H1 (cell line): ENCODE measurements around the gene SERINC4. TPM values are rescaled to one million over a fixed set of nuclear protein-coding genes. Genes with fewer than 3 reads are reported as not detected.

Experiments used
- CHD2 ChIP-seq: IDR thresholded peaks from 2 replicates; pipeline ENCODE4 v1.6.1; 2012; ENCODE audit warnings: low read length, improper control_type of control experiment
- HDAC2 ChIP-seq, 2 experiments: fragments of 300-600 bp in 1 of 2; sonication (generic) in 1 of 2; IDR thresholded peaks; 2 replicates each; pipeline ENCODE4 v1.6.1; 2011 to 2012; ENCODE audit warnings: low read depth in 2 of 2, low read length in 2 of 2, mild to moderate bottlenecking in 2 of 2, moderate library complexity in 2 of 2, borderline replicate concordance in 1 of 2, inconsistent platforms in 1 of 2
- PHF8 ChIP-seq: fragments of 200-600 bp; sonication (generic); conservative IDR thresholded peaks from 2 replicates; pipeline ENCODE4 v1.7.1; 2012; ENCODE audit warnings: low read depth, mild to moderate bottlenecking, inconsistent platforms, low read length, moderate library complexity
- RAD21 ChIP-seq, 2 experiments: IDR thresholded peaks in 1 of 2; conservative IDR thresholded peaks in 1 of 2; 2 replicates each; pipeline ENCODE4 v1.6.1; 2011; ENCODE audit warnings: low read depth in 2 of 2, low read length in 2 of 2, improper control_type of control experiment in 1 of 2, inconsistent platforms in 1 of 2, mild to moderate bottlenecking in 1 of 2, moderate library complexity in 1 of 2
- RBBP5 ChIP-seq: IDR thresholded peaks from 2 replicates; pipeline ENCODE4 v1.7.1; 2012; ENCODE audit warnings: low read depth, mild to moderate bottlenecking, inconsistent platforms, low read length, moderate library complexity, borderline replicate concordance
- SIN3A ChIP-seq, 2 experiments: IDR thresholded peaks in 1 of 2; conservative IDR thresholded peaks in 1 of 2; 2 replicates each; pipeline ENCODE4 v1.6.1; 2011 to 2012; ENCODE audit warnings: low read length in 2 of 2, improper control_type of control experiment in 1 of 2, low read depth in 1 of 2, mild to moderate bottlenecking in 1 of 2
- TCF12 ChIP-seq: IDR thresholded peaks from 2 replicates; pipeline ENCODE4 v1.6.1; 2011; ENCODE audit warnings: low read depth, mild to moderate bottlenecking, low read length
- polyA plus RNA-seq, 7 experiments: library from polyadenylated mRNA; depleted of rRNA in 3 of 7; stranded (reverse) in 5 of 7; unstranded in 2 of 7; fragments of >200 nt in 5 of 7; fragments of 200-250 nt in 2 of 7; gene quantifications; 1 replicate in 5 of 7; 2 replicates in 1 of 7; 4 replicates in 1 of 7; pipeline versions ENCODE4 v1.2.1 to v1.2.3, GENCODE V29; 2011 to 2013; ENCODE audit warnings: missing spikeins in 2 of 7, mixed read lengths in 2 of 7
- total RNA-seq: library from RNA; stranded (reverse); fragmentation: NEBNext Ultra II Directional; extraction: Animal tissue kit (Norgen Biotek cat#: 25700); gene quantifications from 2 replicates; pipeline ENCODE4 v1.2.1, GENCODE V29; 2021
- TF ChIP-seq, protein P1 (sequence below): fragments of 300-600 bp; sonication (generic); IDR thresholded peaks from 2 replicates; pipeline ENCODE4 v1.7.1; 2012; ENCODE audit warnings: low read length, moderate library complexity, mild to moderate bottlenecking, inconsistent platforms; ENCODE audit not compliant: insufficient replicate concordance

SERINC4 gene
- total and polyA plus RNA-seq, 2 of the 8 experiments (the other 6 are each of a cell fraction or from before 2014, with no cell fraction given) = 0.08 TPM; not detected in 1

- no peak for TF ChIP-seq PHF8
- TF ChIP-seq RAD21 (IDR thresholded peaks at IDR 0.05 in 1 of 2, conservative IDR thresholded peaks at IDR 0.05 in 1 of 2; ENCODE audit: low read depth in 2 of 2, low read length in 2 of 2) = peak in 1 of 2 experiments; percentile 45; a peak in 2 of 4 replicates
- TF ChIP-seq HDAC2 (IDR thresholded peaks at IDR 0.05; ENCODE audit: borderline replicate concordance in 1 of 2, low read depth in 2 of 2, low read length in 2 of 2) = peak in 1 of 2 experiments; percentile 29; a peak in 2 of 4 replicates
- TF ChIP-seq, protein P1, sequence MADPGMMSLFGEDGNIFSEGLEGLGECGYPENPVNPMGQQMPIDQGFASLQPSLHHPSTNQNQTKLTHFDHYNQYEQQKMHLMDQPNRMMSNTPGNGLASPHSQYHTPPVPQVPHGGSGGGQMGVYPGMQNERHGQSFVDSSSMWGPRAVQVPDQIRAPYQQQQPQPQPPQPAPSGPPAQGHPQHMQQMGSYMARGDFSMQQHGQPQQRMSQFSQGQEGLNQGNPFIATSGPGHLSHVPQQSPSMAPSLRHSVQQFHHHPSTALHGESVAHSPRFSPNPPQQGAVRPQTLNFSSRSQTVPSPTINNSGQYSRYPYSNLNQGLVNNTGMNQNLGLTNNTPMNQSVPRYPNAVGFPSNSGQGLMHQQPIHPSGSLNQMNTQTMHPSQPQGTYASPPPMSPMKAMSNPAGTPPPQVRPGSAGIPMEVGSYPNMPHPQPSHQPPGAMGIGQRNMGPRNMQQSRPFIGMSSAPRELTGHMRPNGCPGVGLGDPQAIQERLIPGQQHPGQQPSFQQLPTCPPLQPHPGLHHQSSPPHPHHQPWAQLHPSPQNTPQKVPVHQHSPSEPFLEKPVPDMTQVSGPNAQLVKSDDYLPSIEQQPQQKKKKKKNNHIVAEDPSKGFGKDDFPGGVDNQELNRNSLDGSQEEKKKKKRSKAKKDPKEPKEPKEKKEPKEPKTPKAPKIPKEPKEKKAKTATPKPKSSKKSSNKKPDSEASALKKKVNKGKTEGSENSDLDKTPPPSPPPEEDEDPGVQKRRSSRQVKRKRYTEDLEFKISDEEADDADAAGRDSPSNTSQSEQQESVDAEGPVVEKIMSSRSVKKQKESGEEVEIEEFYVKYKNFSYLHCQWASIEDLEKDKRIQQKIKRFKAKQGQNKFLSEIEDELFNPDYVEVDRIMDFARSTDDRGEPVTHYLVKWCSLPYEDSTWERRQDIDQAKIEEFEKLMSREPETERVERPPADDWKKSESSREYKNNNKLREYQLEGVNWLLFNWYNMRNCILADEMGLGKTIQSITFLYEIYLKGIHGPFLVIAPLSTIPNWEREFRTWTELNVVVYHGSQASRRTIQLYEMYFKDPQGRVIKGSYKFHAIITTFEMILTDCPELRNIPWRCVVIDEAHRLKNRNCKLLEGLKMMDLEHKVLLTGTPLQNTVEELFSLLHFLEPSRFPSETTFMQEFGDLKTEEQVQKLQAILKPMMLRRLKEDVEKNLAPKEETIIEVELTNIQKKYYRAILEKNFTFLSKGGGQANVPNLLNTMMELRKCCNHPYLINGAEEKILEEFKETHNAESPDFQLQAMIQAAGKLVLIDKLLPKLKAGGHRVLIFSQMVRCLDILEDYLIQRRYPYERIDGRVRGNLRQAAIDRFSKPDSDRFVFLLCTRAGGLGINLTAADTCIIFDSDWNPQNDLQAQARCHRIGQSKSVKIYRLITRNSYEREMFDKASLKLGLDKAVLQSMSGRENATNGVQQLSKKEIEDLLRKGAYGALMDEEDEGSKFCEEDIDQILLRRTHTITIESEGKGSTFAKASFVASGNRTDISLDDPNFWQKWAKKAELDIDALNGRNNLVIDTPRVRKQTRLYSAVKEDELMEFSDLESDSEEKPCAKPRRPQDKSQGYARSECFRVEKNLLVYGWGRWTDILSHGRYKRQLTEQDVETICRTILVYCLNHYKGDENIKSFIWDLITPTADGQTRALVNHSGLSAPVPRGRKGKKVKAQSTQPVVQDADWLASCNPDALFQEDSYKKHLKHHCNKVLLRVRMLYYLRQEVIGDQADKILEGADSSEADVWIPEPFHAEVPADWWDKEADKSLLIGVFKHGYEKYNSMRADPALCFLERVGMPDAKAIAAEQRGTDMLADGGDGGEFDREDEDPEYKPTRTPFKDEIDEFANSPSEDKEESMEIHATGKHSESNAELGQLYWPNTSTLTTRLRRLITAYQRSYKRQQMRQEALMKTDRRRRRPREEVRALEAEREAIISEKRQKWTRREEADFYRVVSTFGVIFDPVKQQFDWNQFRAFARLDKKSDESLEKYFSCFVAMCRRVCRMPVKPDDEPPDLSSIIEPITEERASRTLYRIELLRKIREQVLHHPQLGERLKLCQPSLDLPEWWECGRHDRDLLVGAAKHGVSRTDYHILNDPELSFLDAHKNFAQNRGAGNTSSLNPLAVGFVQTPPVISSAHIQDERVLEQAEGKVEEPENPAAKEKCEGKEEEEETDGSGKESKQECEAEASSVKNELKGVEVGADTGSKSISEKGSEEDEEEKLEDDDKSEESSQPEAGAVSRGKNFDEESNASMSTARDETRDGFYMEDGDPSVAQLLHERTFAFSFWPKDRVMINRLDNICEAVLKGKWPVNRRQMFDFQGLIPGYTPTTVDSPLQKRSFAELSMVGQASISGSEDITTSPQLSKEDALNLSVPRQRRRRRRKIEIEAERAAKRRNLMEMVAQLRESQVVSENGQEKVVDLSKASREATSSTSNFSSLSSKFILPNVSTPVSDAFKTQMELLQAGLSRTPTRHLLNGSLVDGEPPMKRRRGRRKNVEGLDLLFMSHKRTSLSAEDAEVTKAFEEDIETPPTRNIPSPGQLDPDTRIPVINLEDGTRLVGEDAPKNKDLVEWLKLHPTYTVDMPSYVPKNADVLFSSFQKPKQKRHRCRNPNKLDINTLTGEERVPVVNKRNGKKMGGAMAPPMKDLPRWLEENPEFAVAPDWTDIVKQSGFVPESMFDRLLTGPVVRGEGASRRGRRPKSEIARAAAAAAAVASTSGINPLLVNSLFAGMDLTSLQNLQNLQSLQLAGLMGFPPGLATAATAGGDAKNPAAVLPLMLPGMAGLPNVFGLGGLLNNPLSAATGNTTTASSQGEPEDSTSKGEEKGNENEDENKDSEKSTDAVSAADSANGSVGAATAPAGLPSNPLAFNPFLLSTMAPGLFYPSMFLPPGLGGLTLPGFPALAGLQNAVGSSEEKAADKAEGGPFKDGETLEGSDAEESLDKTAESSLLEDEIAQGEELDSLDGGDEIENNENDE = no peak
- peak; percentile 21 to 91; a peak in 2 of 4 replicates for TF ChIP-seq SIN3A (conservative IDR thresholded peaks at IDR 0.05 in 1 of 2, IDR thresholded peaks at IDR 0.05 in 1 of 2; ENCODE audit: low read depth in 1 of 2, low read length in 2 of 2)
- TF ChIP-seq TCF12 = no peak
- TF ChIP-seq CHD2 = no peak
- no peak for TF ChIP-seq RBBP5
These were observed 22.6 kb downstream of the SERINC4 start (continued) for GRCh38 chr15:43777267-43777914.
